ENCODE data around the gene HCRTR1. TPM values are rescaled to one million over a fixed set of nuclear protein-coding genes. Genes with fewer than 3 reads are reported as not detected.

HCRTR1 gene
- total and polyA plus RNA-seq, 2 donors (not counting 1 experiment from before 2014, with no cell fraction given) = 0.22 TPM; not detected in 1

GRCh38 chr1:31574749-31575368 lies 42.6 kb upstream of the HCRTR1 start:
- ChIA-PET CTCF (no interaction called here), POLR2A (no interaction called here)
- H3K4me3 Mint-ChIP-seq = no peak overlapping the region
- Histone ChIP-seq H3K4me2 (replicated peaks; ENCODE audit: low read depth, low read length, poor library complexity, severe bottlenecking) (no peak overlapping the region), H3K79me2 (ENCODE audit: control insufficient read depth, insufficient read depth, low read length) (no peaks in the 10 kb centered on the region), H2AFZ (ENCODE audit: insufficient read depth, low read depth, low read length, poor library complexity, severe bottlenecking) (no peak overlapping the region), H3K9ac (ENCODE audit: low read length) (no peak overlapping the region), H4K20me1 (ENCODE audit: control insufficient read depth, insufficient read depth, low read length, poor library complexity, severe bottlenecking) (no peaks in the 10 kb centered on the region), H3K27me3 (replicated peaks in 1 of 4; ENCODE audit: control extremely low read depth in 1 of 4, control insufficient read depth in 3 of 4, insufficient read depth in 4 of 4, low read length in 3 of 4) (peaks cover 0 to 11% (median 3%) of the 10 kb centered on the region in 4 experiments), H3K4me1 (ENCODE audit: control insufficient read depth in 2 of 2, insufficient read depth in 2 of 2, low read length in 2 of 2) (peaks cover 0 to 16% of the 10 kb centered on the region in 2 donors), H3K36me3 (replicated peaks in 1 of 2; ENCODE audit: control extremely low read depth in 1 of 2, control insufficient read depth in 1 of 2, extremely low read depth in 1 of 2, insufficient read depth in 2 of 2, low read length in 1 of 2) (no peaks in the 10 kb centered on the region), H3K9me3 (ENCODE audit: control extremely low read depth in 1 of 3, control insufficient read depth in 2 of 3, insufficient read depth in 1 of 3, low read length in 2 of 3) (no peaks in the 10 kb centered on the region), H3K4me3 (ENCODE audit: control extremely low read depth in 1 of 5, extremely low read depth in 1 of 5, insufficient read depth in 1 of 5, low read depth in 2 of 5, low read length in 4 of 5) (no peak overlapping the region), H3K27ac (ENCODE audit: low read length in 2 of 2) (no peak overlapping the region)
- TF ChIP-seq, protein P1, sequence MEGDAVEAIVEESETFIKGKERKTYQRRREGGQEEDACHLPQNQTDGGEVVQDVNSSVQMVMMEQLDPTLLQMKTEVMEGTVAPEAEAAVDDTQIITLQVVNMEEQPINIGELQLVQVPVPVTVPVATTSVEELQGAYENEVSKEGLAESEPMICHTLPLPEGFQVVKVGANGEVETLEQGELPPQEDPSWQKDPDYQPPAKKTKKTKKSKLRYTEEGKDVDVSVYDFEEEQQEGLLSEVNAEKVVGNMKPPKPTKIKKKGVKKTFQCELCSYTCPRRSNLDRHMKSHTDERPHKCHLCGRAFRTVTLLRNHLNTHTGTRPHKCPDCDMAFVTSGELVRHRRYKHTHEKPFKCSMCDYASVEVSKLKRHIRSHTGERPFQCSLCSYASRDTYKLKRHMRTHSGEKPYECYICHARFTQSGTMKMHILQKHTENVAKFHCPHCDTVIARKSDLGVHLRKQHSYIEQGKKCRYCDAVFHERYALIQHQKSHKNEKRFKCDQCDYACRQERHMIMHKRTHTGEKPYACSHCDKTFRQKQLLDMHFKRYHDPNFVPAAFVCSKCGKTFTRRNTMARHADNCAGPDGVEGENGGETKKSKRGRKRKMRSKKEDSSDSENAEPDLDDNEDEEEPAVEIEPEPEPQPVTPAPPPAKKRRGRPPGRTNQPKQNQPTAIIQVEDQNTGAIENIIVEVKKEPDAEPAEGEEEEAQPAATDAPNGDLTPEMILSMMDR (IDR thresholded peaks at IDR 0.05) = no peak
- TF ChIP-seq EZH2 (IDR thresholded peaks at IDR 0.05; ENCODE audit: borderline replicate concordance, insufficient read depth, low read depth, low read length, poor library complexity, severe bottlenecking) = no peak
- DNase-seq (no peak), ATAC-seq (ENCODE audit: low read depth) (no peak)
- no peaks in the 10 kb centered on the region for H3K9me3 Mint-ChIP-seq (ENCODE audit: insufficient read depth)
- intact Hi-C loops (cut with micrococcal nuclease) = no loop called here
- WGBS (ENCODE audit: insufficient coverage) = 80% methylated on average over 3 of the region's 10 CpGs
- H3K27me3 Mint-ChIP-seq = peaks cover 21% of the 10 kb centered on the region
- H3K4me1 Mint-ChIP-seq = peaks cover 6% of the 10 kb centered on the region
- H3K27ac Mint-ChIP-seq = no peak overlapping the region

GRCh38 chr1:31575369-31576140 lies 41.9 kb upstream of the HCRTR1 start:
- ChIA-PET POLR2A (no interaction called here), CTCF (no interaction called here)
- no peak overlapping the region for H2AFZ ChIP-seq (ENCODE audit: insufficient read depth, low read depth, low read length, poor library complexity, severe bottlenecking)
- intact Hi-C loops (cut with micrococcal nuclease) = no loop called here
- WGBS (ENCODE audit: insufficient coverage) = 93% methylated on average over 5 of the region's 11 CpGs
- Mint-ChIP-seq H3K27me3 (peaks cover 19% of the 10 kb centered on the region), H3K9me3 (ENCODE audit: insufficient read depth) (no peaks in the 10 kb centered on the region), H3K4me3 (no peak overlapping the region), H3K27ac (no peak overlapping the region), H3K4me1 (peaks cover 6% of the 10 kb centered on the region)
- no peak for DNase-seq
- peak overlapping the region; percentile 14 for H3K4me2 ChIP-seq (replicated peaks; ENCODE audit: low read depth, low read length, poor library complexity, severe bottlenecking)
- H3K36me3 ChIP-seq (replicated peaks in 1 of 2; ENCODE audit: control extremely low read depth in 1 of 2, control insufficient read depth in 1 of 2, extremely low read depth in 1 of 2, insufficient read depth in 2 of 2, low read length in 1 of 2) = no peaks in the 10 kb centered on the region
- TF ChIP-seq EZH2 (IDR thresholded peaks at IDR 0.05; ENCODE audit: borderline replicate concordance, insufficient read depth, low read depth, low read length, poor library complexity, severe bottlenecking) = no peak
- TF ChIP-seq, protein P1 (IDR thresholded peaks at IDR 0.05) = no peak
- H3K27me3 ChIP-seq (replicated peaks in 1 of 4; ENCODE audit: control extremely low read depth in 1 of 4, control insufficient read depth in 3 of 4, insufficient read depth in 4 of 4, low read length in 3 of 4) = peaks cover 0 to 11% (median 3%) of the 10 kb centered on the region in 4 experiments
- no peaks in the 10 kb centered on the region for H3K9me3 ChIP-seq (ENCODE audit: control extremely low read depth in 1 of 3, control insufficient read depth in 2 of 3, insufficient read depth in 1 of 3, low read length in 2 of 3)
- H3K27ac ChIP-seq (ENCODE audit: low read length in 2 of 2) = no peak overlapping the region
- H3K79me2 ChIP-seq (ENCODE audit: control insufficient read depth, insufficient read depth, low read length) = no peaks in the 10 kb centered on the region
- ATAC-seq (ENCODE audit: low read depth) = no peak
- H4K20me1 ChIP-seq (ENCODE audit: control insufficient read depth, insufficient read depth, low read length, poor library complexity, severe bottlenecking) = no peaks in the 10 kb centered on the region
- no peak overlapping the region for H3K4me3 ChIP-seq (ENCODE audit: control extremely low read depth in 1 of 5, extremely low read depth in 1 of 5, insufficient read depth in 1 of 5, low read depth in 2 of 5, low read length in 4 of 5)
- peaks cover 0 to 16% of the 10 kb centered on the region in 2 donors for H3K4me1 ChIP-seq (ENCODE audit: control insufficient read depth in 2 of 2, insufficient read depth in 2 of 2, low read length in 2 of 2)
- H3K9ac ChIP-seq (ENCODE audit: low read length) = no peak overlapping the region

All from B cell (primary cell).